Astrocyte (in vitro differentiated cells and primary cell): ENCODE data around the gene CABP1. TPM values are rescaled to one million over a fixed set of nuclear protein-coding genes. Genes with fewer than 3 reads are reported as not detected.

Experiments used
- total RNA-seq: library from RNA; stranded (reverse); gene quantifications from 2 replicates; pipeline ENCODE4 v1.2.1, GENCODE V29; 2021

Gene CABP1
- total RNA-seq, 1 donor from 2014 or later = 0.30 TPM

Other genes starting within 250 kb of the CABP1 start
- 388 and 394 TPM in 2 replicates for gene COX6A1, start 202.5 kb upstream of the CABP1 start, total RNA-seq
- gene TRIAP1, start 194.2 kb upstream of the CABP1 start, total RNA-seq = 43.6 and 54.0 TPM in 2 replicates
- gene GATC, start 194.2 kb upstream of the CABP1 start, total RNA-seq = 17.8 and 28.8 TPM in 2 replicates
- gene SRSF9, start 170.9 kb upstream of the CABP1 start, total RNA-seq = 216 and 223 TPM in 2 replicates
- 490 and 500 TPM in 2 replicates for gene DYNLL1, start 144.5 kb upstream of the CABP1 start, total RNA-seq
- gene COQ5, start 111.5 kb upstream of the CABP1 start, total RNA-seq = 22.9 and 23.4 TPM in 2 replicates
- 181 and 185 TPM in 2 replicates for gene RNF10, start 106.3 kb upstream of the CABP1 start, total RNA-seq
- gene POP5, start 59.2 kb upstream of the CABP1 start, total RNA-seq = 31.3 and 36.0 TPM in 2 replicates
- gene MLEC, start 46.5 kb downstream of the CABP1 start, total RNA-seq = 137 and 152 TPM in 2 replicates
- 21.3 and 24.3 TPM in 2 replicates for gene UNC119B, start 69.8 kb downstream of the CABP1 start, total RNA-seq
- 2.8 and 2.9 TPM in 2 replicates for gene ACADS, start 85.2 kb downstream of the CABP1 start, total RNA-seq